ENCODE measurements around the gene PTK7.

GRCh38 chr6:43113431-43114260 lies 37.5 kb downstream of the PTK7 start:
- TF ChIP-seq, protein P1, sequence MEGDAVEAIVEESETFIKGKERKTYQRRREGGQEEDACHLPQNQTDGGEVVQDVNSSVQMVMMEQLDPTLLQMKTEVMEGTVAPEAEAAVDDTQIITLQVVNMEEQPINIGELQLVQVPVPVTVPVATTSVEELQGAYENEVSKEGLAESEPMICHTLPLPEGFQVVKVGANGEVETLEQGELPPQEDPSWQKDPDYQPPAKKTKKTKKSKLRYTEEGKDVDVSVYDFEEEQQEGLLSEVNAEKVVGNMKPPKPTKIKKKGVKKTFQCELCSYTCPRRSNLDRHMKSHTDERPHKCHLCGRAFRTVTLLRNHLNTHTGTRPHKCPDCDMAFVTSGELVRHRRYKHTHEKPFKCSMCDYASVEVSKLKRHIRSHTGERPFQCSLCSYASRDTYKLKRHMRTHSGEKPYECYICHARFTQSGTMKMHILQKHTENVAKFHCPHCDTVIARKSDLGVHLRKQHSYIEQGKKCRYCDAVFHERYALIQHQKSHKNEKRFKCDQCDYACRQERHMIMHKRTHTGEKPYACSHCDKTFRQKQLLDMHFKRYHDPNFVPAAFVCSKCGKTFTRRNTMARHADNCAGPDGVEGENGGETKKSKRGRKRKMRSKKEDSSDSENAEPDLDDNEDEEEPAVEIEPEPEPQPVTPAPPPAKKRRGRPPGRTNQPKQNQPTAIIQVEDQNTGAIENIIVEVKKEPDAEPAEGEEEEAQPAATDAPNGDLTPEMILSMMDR (IDR thresholded peaks at IDR 0.05) = no peak
- TF ChIP-seq, protein P2, sequence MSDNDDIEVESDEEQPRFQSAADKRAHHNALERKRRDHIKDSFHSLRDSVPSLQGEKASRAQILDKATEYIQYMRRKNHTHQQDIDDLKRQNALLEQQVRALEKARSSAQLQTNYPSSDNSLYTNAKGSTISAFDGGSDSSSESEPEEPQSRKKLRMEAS (CRISPR knock-in tag; IDR thresholded peaks at IDR 0.05) = no peak
- TF ChIP-seq SOX15 (CRISPR knock-in tag; IDR thresholded peaks at IDR 0.05) (no peak), E2F4 (CRISPR knock-in tag; IDR thresholded peaks at IDR 0.05; ENCODE audit: borderline replicate concordance, low read depth) (no peak), CREB1 (CRISPR knock-in tag; IDR thresholded peaks at IDR 0.05) (no peak), SP1 (CRISPR knock-in tag; conservative IDR thresholded peaks at IDR 0.05) (no peak), EMX1 (CRISPR knock-in tag; IDR thresholded peaks at IDR 0.05) (no peak), TCF7 (CRISPR knock-in tag; IDR thresholded peaks at IDR 0.05; ENCODE audit: low read depth) (no peak), HMGA2 (CRISPR knock-in tag; IDR thresholded peaks at IDR 0.05) (no peak), PREB (CRISPR knock-in tag; IDR thresholded peaks at IDR 0.05; ENCODE audit: borderline replicate concordance) (no peak), IRF2 (CRISPR knock-in tag; IDR thresholded peaks at IDR 0.05; ENCODE audit: borderline replicate concordance, low read depth) (no peak)

All from WTC11 (cell line).